GM10248 (cell line): Measurements from ENCODE around the gene ZBTB32.

Source experiments
- CTCF ChIA-PET: fragments of 300-600 bp; sonication (Branson Sonifier 250); formaldehyde crosslinking; extraction: SDS; loops from one replicate; lab custom pipeline; 2021; ENCODE audit warnings: antibody characterized with exemption; lab: Yijun Ruan, JAX
- POLR2A ChIA-PET: fragments of 350-650 bp; sonication (Branson Sonifier 250); formaldehyde crosslinking; extraction: SDS; loops from one replicate; lab custom pipeline; 2020; ENCODE audit warnings: antibody characterized with exemption; lab: Yijun Ruan, JAX
- DNase-seq: peaks from one replicate; pipeline ENCODE4 v3.0.0; 2012; ENCODE audit errors: extremely low spot score
- CTCF ChIP-seq: IDR thresholded peaks from 2 replicates; pipeline ENCODE4 v1.5.1; 2012; ENCODE audit warnings: mild to moderate bottlenecking, low read depth; ENCODE audit errors: extremely low read depth, missing control alignments, control extremely low read depth

ZBTB32 gene

DNA sequence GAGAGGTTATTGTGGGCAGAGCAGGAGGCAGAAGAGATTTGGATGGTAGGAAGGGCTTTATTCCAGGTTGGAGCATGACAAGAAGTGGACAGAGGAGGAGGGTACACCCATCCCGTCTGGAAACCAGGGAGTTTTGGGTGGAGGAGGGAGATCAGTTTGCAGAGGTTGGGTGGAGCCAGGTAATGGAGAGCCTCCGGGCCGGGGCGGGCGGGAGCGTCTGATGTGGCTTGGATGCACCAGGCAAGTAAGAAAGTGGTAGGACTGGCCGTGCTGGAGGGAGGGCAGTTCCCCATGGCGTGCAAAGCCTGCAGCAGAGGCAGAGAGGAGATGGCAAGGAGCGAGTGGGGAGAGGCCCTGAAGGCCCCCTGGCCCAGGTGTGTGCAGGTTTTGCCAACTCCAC is 27.0 kb downstream of the ZBTB32 start:
- no peak for DNase-seq
- CTCF ChIA-PET: interaction anchor here (1.1 to 1.4 kb wide), 2 partner anchors 13 kb away, joined by 3 to 4 read pairs; partner anchors contain the start of genes PSENEN and U2AF1L4

GRCh38 chr19:35731779-35732405 is 27.5 kb downstream of the ZBTB32 start:
- POLR2A ChIA-PET: interaction anchor here (0.8 to 1.7 kb wide), 4 partner anchors 8 to 16 kb away, joined by 3 to 8 read pairs (median 4); partner anchors contain the start of gene LIN37
- DNase-seq: no peak
- CTCF ChIA-PET: interaction anchor here (1.4 kb wide), 1 partner anchor 13 kb away, joined by 4 read pairs; the partner anchor contains the start of genes PSENEN and U2AF1L4
- no peak for TF ChIP-seq CTCF

More for the DNA sequence above, 27.0 kb downstream of the ZBTB32 start:
- POLR2A ChIA-PET: interaction anchor here (1.2 to 1.7 kb wide), 2 partner anchors 9 to 11 kb away, joined by 3 to 8 read pairs; no protein-coding TSS in a partner anchor
- no peak for TF ChIP-seq CTCF

- CTCF ChIA-PET: interaction anchor here (6.1 kb wide), 1 partner anchor 8 kb away, joined by 20 read pairs; no protein-coding TSS in a partner anchor
- no peak for DNase-seq
- POLR2A ChIA-PET: interaction anchor here (0.8 to 1.2 kb wide), 3 partner anchors 9 to 15 kb away, joined by 3 to 4 read pairs (median 3); partner anchors contain the start of gene LIN37
- TF ChIP-seq CTCF: no peak
These were observed 28.3 kb downstream of the ZBTB32 start for GRCh38 chr19:35732540-35733179.

- TF ChIP-seq CTCF: no peak
- ChIA-PET POLR2A (interaction anchor here (0.7 to 1.1 kb wide), 2 partner anchors 10 to 12 kb away, joined by 3 to 4 read pairs; no protein-coding TSS in a partner anchor), CTCF (interaction anchor here (0.7 to 6.1 kb wide), 2 partner anchors 9 to 39 kb away, joined by 3 to 20 read pairs; no protein-coding TSS in a partner anchor)
- DNase-seq: no peak
These were observed 29.1 kb downstream of the ZBTB32 start for GRCh38 chr19:35733180-35734125.

DNA sequence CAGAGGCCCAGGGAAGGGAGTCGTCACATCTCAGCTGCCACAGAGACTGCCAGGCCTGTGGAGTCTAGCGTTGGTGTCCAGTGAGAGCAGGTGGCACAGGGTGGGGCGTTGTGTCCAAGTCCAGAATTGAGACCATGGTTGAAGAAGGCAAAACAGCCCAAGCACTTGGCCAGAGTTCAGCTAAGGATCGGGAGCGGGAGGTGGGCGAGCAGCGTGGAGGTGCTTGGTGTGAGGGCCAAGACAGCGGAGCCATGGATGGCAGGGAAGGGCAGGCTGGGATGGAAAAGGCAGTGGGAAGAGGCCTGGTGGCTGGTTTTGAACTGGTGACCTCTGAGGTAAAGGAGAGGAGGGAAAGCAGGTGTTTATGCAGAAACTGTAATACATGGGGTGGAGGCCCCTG is 29.9 kb downstream of the ZBTB32 start:
- ChIA-PET POLR2A (interaction anchor here (0.7 kb wide), 1 partner anchor 13 kb away, joined by 3 read pairs; no protein-coding TSS in a partner anchor), CTCF (interaction anchor here (0.7 to 6.1 kb wide), 2 partner anchors 10 to 40 kb away, joined by 3 to 20 read pairs; no protein-coding TSS in a partner anchor)
- DNase-seq: no peak
- TF ChIP-seq CTCF: no peak

GRCh38 chr19:35734889-35735288 is 30.5 kb downstream of the ZBTB32 start:
- no peak for TF ChIP-seq CTCF
- DNase-seq: no peak
- POLR2A ChIA-PET: no interaction called here
- CTCF ChIA-PET: interaction anchor here (1.6 to 6.1 kb wide), 2 partner anchors 11 to 40 kb away, joined by 5 to 20 read pairs; no protein-coding TSS in a partner anchor
